ENCODE data around the gene USP17L20.
A peak's percentile ranks its signal among the peaks of the same experiment; 100 is the strongest.
"Not testable (repeated sequence)": the region's sequence is repeated elsewhere in the genome, so short reads cannot be mapped to it uniquely, and the experiment has no call there.

The USP17L20 gene, protein sequence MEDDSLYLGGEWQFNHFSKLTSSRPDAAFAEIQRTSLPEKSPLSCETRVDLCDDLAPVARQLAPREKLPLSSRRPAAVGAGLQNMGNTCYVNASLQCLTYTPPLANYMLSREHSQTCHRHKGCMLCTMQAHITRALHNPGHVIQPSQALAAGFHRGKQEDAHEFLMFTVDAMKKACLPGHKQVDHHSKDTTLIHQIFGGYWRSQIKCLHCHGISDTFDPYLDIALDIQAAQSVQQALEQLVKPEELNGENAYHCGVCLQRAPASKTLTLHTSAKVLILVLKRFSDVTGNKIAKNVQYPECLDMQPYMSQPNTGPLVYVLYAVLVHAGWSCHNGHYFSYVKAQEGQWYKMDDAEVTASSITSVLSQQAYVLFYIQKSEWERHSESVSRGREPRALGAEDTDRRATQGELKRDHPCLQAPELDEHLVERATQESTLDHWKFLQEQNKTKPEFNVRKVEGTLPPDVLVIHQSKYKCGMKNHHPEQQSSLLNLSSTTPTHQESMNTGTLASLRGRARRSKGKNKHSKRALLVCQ

DNA sequence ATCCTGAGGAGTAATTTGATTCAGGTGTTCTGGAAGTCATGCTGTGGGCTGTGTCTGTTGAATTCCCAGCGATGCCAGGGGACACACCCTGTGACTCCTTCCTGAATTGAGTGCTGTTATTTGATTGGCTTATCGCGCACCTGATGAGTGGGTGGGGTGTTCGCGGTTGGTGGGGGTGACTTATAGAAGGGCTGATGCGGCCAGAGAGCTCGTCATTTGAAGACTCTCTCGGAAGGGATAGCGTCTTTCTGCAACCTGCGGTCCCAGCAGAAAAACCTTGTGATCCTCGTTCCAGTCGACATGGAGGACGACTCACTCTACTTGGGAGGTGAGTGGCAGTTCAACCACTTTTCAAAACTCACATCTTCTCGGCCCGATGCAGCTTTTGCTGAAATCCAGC lies at the start of gene USP17L20:
Gene USP17L20, plus strand, starts transcription at position 301 of the 400 bp plus-strand sequence. Its CDS starts 0 bp downstream, at position 301.
- DNase-seq (ENCODE audit: low read depth), result not testable (repeated sequence)

DNA sequence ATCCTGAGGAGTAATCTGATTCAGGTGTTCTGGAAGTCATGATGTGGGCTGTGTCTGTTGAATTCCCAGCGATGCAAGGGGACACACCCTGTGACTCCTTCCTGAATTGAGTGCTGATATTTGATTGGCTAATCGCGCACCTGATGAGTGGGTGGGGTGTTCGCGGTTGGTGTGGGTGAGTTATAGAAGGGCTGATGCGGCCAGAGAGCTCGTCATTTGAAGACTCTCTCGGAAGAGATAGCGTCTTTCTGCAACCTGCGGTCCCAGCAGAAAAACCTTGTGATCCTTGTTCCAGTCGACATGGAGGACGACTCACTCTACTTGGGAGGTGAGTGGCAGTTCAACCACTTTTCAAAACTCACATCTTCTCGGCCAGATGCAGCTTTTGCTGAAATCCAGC lies 47.6 kb upstream of the USP17L20 start, which contains the start of gene USP17L10:
Gene USP17L10, plus strand, starts transcription at position 301 of the 400 bp plus-strand sequence. Its CDS starts 0 bp downstream, at position 301.
- not testable (repeated sequence) for DNase-seq (ENCODE audit: low read depth)

DNA sequence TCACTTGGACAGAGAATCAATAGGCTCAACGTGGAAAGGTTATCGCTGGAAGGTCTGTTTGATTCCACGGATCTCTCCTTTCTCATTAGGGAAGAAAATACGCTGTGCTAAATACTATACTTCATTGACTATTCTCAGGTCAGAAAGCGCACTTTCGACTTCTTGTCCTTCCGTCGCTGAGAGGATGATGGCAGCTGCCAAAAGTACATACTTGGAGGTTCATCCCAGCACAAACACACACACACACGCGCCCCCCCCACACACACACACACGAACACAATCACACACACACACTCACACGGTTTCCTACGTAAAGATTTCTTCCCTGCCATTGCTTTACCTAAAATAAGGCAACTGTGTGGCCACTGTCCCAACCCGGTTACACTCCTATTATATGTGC lies 43.2 kb upstream of the USP17L20 start:
- DNase-seq (ENCODE audit: low read depth), result not testable (repeated sequence)

DNA sequence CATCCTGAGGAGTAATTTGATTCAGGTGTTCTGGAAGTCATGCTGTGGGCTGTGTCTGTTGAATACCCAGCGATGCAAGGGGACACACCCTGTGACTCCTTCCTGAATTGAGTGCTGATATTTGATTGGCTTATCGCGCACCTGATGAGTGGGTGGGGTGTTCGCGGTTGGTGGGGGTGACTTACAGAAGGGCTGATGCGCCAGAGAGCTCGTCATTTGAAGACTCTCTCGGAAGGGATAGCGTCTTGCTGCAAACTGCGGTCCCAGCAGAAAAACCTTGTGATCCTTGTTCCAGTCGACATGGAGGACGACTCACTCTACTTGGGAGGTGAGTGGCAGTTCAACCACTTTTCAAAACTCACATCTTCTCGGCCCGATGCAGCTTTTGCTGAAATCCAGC lies 42.8 kb upstream of the USP17L20 start, which contains the start of gene USP17L11:
Gene USP17L11, plus strand, starts transcription at position 301 of the 400 bp plus-strand sequence. Its CDS starts 0 bp downstream, at position 301.
- DNase-seq (ENCODE audit: low read depth), result not testable (repeated sequence)

DNA sequence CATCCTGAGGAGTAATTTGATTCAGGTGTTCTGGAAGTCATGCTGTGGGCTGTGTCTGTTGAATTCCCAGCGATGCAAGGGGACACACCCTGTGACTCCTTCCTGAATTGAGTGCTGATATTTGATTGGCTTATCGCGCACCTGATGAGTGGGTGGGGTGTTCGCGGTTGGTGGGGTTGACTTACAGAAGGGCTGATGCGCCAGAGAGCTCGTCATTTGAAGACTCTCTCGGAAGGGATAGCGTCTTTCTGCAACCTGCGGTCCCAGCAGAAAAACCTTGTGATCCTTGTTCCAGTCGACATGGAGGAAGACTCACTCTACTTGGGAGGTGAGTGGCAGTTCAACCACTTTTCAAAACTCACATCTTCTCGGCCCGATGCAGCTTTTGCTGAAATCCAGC lies 38.1 kb upstream of the USP17L20 start, which contains the start of gene USP17L12:
Gene USP17L12, plus strand, starts transcription at position 301 of the 400 bp plus-strand sequence. Its CDS starts 0 bp downstream, at position 301.
- DNase-seq (ENCODE audit: low read depth), result not testable (repeated sequence)

DNA sequence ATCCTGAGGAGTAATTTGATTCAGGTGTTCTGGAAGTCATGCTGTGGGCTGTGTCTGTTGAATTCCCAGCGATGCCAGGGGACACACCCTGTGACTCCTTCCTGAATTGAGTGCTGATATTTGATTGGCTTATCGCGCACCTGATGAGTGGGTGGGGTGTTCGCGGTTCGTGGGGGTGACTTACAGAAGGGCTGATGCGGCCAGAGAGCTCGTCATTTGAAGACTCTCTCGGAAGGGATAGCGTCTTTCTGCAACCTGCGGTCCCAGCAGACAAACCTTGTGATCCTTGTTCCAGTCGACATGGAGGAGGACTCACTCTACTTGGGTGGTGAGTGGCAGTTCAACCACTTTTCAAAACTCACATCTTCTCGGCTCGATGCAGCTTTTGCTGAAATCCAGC lies 33.3 kb upstream of the USP17L20 start, which contains the start of gene USP17L13:
Gene USP17L13, plus strand, starts transcription at position 301 of the 400 bp plus-strand sequence. Its CDS starts 0 bp downstream, at position 301.
- DNase-seq (ENCODE audit: low read depth), result not testable (repeated sequence)

DNA sequence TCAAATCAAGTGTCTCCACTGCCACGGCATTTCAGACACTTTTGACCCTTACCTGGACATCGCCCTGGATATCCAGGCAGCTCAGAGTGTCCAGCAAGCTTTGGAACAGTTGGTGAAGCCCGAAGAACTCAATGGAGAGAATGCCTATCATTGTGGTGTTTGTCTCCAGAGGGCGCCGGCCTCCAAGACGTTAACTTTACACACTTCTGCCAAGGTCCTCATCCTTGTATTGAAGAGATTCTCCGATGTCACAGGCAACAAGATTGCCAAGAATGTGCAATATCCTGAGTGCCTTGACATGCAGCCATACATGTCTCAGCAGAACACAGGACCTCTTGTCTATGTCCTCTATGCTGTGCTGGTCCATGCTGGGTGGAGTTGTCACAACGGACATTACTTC lies 27.7 kb upstream of the USP17L20 start:
- not testable (repeated sequence) for DNase-seq (ENCODE audit: low read depth)

DNA sequence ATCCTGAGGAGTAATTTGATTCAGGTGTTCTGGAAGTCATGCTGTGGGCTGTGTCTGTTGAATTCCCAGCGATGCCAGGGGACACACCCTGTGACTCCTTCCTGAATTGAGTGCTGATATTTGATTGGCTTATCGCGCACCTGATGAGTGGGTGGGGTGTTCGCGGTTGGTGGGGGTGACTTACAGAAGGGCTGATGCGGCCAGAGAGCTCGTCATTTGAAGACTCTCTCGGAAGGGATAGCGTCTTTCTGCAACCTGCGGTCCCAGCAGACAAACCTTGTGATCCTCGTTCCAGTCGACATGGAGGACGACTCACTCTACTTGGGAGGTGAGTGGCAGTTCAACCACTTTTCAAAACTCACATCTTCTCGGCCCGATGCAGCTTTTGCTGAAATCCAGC lies 23.8 kb upstream of the USP17L20 start, which contains the start of gene USP17L15:
Gene USP17L15, plus strand, starts transcription at position 301 of the 400 bp plus-strand sequence. Its CDS starts 0 bp downstream, at position 301.
- not testable (repeated sequence) for DNase-seq (ENCODE audit: low read depth)

DNA sequence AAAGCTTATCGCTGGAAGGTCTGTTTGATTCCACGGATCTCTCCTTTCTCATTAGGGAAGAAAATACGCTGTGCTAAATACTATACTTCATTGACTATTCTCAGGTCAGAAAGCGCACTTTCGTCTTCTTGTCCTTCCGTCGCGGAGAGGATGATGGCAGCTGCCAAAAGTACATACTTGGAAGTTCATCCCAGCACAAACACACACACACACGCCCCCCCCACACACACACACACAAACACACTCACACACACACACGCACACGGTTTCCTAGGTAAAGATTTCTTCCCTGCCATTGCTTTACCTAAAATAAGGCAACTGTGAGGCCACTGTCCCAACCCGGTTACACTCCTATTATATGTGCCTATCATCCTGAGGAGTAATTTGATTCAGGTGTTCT lies 19.5 kb upstream of the USP17L20 start:
- DNase-seq (ENCODE audit: low read depth), result not testable (repeated sequence)

DNA sequence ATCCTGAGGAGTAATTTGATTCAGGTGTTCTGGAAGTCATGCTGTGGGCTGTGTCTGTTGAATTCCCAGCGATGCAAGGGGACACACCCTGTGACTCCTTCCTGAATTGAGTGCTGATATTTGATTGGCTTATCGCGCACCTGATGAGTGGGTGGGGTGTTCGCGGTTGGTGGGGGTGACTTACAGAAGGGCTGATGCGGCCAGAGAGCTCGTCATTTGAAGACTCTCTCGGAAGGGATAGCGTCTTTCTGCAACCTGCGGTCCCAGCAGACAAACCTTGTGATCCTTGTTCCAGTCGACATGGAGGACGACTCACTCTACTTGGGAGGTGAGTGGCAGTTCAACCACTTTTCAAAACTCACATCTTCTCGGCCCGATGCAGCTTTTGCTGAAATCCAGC lies 14.3 kb upstream of the USP17L20 start, which contains the start of gene USP17L17:
Gene USP17L17, plus strand, starts transcription at position 301 of the 400 bp plus-strand sequence. Its CDS starts 0 bp downstream, at position 301.
- DNase-seq (ENCODE audit: low read depth), result not testable (repeated sequence)

DNA sequence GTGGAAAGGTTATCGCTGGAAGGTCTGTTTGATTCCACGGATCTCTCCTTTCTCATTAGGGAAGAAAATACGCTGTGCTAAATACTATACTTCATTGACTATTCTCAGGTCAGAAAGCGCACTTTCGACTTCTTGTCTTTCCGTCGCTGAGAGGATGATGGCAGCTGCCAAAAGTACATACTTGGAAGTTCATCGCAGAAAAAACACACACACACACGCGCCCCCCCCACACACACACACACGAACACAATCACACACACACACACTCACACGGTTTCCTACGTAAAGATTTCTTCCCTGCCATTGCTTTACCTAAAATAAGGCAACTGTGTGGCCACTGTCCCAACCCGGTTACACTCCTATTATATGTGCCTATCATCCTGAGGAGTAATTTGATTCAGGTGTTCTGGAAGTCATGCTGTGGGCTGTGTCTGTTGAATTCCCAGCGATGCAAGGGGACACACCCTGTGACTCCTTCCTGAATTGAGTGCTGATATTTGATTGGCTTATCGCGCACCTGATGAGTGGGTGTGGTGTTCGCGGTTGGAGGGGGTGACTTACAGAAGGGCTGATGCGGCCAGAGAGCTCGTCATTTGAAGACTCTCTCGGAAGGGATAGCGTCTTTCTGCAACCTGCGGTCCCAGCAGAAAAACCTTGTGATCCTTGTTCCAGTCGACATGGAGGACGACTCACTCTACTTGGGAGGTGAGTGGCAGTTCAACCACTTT lies 9.8 kb upstream of the USP17L20 start, which contains the start of gene USP17L18:
Gene USP17L18, plus strand, starts transcription at position 678 of the 728 bp plus-strand sequence. Its CDS starts 0 bp downstream, at position 678.
- not testable (repeated sequence) for DNase-seq (ENCODE audit: low read depth)

DNA sequence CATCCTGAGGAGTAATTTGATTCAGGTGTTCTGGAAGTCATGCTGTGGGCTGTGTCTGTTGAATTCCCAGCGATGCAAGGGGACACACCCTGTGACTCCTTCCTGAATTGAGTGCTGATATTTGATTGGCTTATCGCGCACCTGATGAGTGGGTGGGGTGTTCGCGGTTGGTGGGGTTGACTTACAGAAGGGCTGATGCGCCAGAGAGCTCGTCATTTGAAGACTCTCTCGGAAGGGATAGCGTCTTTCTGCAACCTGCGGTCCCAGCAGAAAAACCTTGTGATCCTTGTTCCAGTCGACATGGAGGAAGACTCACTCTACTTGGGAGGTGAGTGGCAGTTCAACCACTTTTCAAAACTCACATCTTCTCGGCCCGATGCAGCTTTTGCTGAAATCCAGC lies 4.8 kb upstream of the USP17L20 start, which contains the start of gene USP17L19:
Gene USP17L19, plus strand, starts transcription at position 301 of the 400 bp plus-strand sequence. Its CDS starts 0 bp downstream, at position 301.
- not testable (repeated sequence) for DNase-seq (ENCODE audit: low read depth)

DNA sequence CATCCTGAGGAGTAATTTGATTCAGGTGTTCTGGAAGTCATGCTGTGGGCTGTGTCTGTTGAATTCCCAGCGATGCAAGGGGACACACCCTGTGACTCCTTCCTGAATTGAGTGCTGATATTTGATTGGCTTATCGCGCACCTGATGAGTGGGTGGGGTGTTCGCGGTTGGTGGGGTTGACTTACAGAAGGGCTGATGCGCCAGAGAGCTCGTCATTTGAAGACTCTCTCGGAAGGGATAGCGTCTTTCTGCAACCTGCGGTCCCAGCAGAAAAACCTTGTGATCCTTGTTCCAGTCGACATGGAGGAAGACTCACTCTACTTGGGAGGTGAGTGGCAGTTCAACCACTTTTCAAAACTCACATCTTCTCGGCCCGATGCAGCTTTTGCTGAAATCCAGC lies 4.6 kb downstream of the USP17L20 start, which contains the start of gene USP17L21:
Gene USP17L21, plus strand, starts transcription at position 301 of the 400 bp plus-strand sequence. Its CDS starts 0 bp downstream, at position 301.
- DNase-seq (ENCODE audit: low read depth), result not testable (repeated sequence)

DNA sequence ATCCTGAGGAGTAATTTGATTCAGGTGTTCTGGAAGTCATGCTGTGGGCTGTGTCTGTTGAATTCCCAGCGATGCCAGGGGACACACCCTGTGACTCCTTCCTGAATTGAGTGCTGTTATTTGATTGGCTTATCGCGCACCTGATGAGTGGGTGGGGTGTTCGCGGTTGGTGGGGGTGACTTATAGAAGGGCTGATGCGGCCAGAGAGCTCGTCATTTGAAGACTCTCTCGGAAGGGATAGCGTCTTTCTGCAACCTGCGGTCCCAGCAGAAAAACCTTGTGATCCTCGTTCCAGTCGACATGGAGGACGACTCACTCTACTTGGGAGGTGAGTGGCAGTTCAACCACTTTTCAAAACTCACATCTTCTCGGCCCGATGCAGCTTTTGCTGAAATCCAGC lies 9.4 kb downstream of the USP17L20 start, which contains the start of gene USP17L22:
Gene USP17L22, plus strand, starts transcription at position 301 of the 400 bp plus-strand sequence. Its CDS starts 0 bp downstream, at position 301.
- DNase-seq (ENCODE audit: low read depth), result not testable (repeated sequence)

DNA sequence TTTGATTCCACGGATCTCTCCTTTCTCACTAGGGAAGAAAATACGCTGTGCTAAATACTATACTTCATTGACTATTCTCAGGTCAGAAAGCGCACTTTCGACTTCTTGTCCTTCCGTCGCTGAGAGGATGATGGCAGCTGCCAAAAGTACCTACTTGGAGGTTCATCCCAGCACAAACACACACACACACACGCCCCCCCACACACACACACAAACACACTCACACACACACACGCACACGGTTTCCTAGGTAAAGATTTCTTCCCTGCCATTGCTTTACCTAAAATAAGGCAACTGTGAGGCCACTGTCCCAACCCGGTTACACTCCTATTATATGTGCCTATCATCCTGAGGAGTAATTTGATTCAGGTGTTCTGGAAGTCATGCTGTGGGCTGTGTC lies 13.8 kb downstream of the USP17L20 start:
- peak; percentile 1 for DNase-seq (ENCODE audit: low read depth)

Data from activated gamma-delta T cell treated with anti-CD3 and anti-CD28 coated beads, Interleukin-2, amount 50 U/mL, for 16 hours (primary cell).